Measurements from ENCODE around the gene PPP2R3B.

Gene PPP2R3B

DNA sequence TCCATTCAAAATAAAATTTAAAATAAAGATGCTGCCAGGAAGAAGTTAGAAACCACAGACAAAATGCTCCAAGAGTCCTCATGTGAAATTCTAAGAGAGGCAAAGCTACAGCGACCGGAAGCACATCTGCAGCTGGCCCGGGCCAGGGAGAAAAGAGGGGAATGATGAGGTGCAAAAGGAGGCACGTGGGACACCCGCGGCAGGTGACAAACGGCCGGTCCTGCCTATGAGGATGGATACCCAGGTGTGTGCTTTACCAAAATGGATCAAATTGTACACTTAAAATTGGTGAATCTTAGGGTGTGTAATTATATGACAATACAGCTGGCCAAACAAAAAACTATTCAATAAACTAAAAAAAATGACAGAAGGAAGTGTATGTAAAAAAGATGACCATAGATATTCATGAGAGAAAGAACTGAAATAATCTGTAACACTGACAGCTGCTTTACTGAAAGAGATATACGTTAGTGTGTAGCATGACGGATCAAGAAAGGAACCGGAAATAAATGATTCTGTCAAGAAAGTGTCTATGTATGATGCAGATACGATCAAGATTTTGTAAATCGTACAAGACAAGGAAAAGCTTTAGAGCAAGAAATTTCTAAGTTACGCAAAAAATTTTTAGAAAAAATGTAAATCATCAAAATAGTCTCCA is 29.5 kb downstream of the PPP2R3B start:
- peaks cover 20 to 47% (median 39%) of the 10 kb centered on the region in 3 donors for H3K36me3 ChIP-seq
- intact Hi-C loops (cut with DNase I; ENCODE audit: low total_unique reads) = no loop called here

DNA sequence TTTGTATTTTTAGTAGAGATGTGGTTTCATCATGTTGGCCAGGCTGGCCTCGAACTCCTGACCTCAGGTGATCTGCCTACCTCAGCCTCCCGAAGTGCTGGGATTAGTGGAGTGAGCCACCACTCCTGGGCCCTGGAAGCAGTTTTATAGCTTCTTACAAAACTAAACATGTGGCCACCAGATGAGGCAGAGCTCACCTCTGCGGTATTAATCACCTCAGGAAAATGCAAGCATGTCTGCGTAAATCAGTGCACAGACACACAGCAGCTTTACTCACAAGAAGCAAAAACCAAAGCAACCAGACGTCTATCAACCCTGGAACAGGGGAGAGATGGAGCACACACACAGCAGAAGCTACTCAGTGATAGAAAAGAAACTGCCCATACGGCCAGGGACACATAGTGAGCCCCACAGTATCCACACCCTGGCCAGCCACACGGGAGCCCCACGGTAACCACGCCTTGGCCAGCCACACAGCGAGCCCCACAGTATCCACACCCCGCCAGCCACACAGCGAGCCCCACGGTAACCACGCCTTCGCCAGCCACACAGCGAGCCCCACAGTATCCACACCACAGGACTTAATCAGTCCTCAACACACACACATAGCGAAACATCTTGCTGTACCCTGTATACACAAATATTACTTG is 30.2 kb downstream of the PPP2R3B start:
- DNase-seq = peak in 1 of 2 donors; percentile 7
- Histone ChIP-seq H3K36me3 (peaks cover 20 to 46% (median 34%) of the 10 kb centered on the region in 3 donors), H3K4me1 (no peaks in the 10 kb centered on the region), H3K27ac (no peak overlapping the region), H3K4me3 (no peak overlapping the region), H3K27me3 (no peaks in the 10 kb centered on the region), H3K9me3 (peaks cover 0 to 22% (median 19%) of the 10 kb centered on the region in 3 donors)
- TF ChIP-seq, protein P1, sequence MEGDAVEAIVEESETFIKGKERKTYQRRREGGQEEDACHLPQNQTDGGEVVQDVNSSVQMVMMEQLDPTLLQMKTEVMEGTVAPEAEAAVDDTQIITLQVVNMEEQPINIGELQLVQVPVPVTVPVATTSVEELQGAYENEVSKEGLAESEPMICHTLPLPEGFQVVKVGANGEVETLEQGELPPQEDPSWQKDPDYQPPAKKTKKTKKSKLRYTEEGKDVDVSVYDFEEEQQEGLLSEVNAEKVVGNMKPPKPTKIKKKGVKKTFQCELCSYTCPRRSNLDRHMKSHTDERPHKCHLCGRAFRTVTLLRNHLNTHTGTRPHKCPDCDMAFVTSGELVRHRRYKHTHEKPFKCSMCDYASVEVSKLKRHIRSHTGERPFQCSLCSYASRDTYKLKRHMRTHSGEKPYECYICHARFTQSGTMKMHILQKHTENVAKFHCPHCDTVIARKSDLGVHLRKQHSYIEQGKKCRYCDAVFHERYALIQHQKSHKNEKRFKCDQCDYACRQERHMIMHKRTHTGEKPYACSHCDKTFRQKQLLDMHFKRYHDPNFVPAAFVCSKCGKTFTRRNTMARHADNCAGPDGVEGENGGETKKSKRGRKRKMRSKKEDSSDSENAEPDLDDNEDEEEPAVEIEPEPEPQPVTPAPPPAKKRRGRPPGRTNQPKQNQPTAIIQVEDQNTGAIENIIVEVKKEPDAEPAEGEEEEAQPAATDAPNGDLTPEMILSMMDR (IDR thresholded peaks at IDR 0.05) = no peak
- intact Hi-C loops (cut with DNase I; ENCODE audit: low total_unique reads) = no loop called here

More for the DNA sequence above, 29.5 kb downstream of the PPP2R3B start:
- peak in 1 of 2 donors; percentile 3 for DNase-seq
- peaks cover 0 to 22% (median 19%) of the 10 kb centered on the region in 3 donors for H3K9me3 ChIP-seq
- TF ChIP-seq, protein P1 (IDR thresholded peaks at IDR 0.05) = no peak
- no peaks in the 10 kb centered on the region for H3K27me3 ChIP-seq
- no peak overlapping the region for H3K27ac ChIP-seq
- no peaks in the 10 kb centered on the region for H3K4me1 ChIP-seq
- no peak overlapping the region for H3K4me3 ChIP-seq

DNA sequence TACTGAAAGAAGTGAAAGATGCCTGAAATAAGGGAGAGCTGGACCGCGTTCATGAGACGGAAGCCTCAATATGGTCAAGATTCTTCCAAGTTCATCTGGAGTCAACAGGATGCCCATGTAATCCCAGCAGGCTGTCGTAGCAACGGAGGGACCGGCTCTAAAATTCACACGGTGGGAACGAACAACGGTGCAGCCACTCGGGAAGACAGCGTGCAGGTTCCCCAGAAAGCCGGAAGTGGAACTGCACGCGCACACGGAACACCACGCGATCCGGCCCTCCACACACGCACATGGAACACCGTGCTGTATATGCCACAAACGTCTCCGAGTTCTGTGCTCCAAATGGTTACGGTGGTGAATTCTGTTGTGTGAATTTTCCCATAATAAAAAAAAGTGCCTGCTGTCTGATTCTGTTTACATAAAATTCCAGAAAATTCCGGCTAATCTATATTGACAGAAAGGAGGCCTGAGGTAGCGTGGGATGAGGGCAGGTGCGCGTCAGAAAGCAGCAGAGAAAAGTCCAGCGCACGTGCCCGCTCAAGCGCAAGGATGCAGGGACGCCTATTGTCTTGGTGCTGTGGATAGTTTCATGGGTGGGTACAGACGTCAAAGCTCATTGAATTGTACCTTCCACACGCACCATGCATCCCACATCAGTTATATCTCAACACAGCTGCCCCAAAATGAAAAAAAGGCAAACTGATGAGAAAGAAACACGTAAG is 31.2 kb downstream of the PPP2R3B start:
- intact Hi-C loops (cut with DNase I; ENCODE audit: low total_unique reads) = no loop called here
- Histone ChIP-seq H3K4me1 (no peaks in the 10 kb centered on the region), H3K27me3 (no peaks in the 10 kb centered on the region), H3K4me3 (no peak overlapping the region), H3K36me3 (peaks cover 11 to 36% (median 23%) of the 10 kb centered on the region in 3 donors), H3K9me3 (peaks cover 0 to 17% (median 11%) of the 10 kb centered on the region in 3 donors), H3K27ac (no peak overlapping the region)
- peak in 1 of 2 donors; percentile 29 for DNase-seq
- TF ChIP-seq, protein P1 (IDR thresholded peaks at IDR 0.05) = no peak

DNA sequence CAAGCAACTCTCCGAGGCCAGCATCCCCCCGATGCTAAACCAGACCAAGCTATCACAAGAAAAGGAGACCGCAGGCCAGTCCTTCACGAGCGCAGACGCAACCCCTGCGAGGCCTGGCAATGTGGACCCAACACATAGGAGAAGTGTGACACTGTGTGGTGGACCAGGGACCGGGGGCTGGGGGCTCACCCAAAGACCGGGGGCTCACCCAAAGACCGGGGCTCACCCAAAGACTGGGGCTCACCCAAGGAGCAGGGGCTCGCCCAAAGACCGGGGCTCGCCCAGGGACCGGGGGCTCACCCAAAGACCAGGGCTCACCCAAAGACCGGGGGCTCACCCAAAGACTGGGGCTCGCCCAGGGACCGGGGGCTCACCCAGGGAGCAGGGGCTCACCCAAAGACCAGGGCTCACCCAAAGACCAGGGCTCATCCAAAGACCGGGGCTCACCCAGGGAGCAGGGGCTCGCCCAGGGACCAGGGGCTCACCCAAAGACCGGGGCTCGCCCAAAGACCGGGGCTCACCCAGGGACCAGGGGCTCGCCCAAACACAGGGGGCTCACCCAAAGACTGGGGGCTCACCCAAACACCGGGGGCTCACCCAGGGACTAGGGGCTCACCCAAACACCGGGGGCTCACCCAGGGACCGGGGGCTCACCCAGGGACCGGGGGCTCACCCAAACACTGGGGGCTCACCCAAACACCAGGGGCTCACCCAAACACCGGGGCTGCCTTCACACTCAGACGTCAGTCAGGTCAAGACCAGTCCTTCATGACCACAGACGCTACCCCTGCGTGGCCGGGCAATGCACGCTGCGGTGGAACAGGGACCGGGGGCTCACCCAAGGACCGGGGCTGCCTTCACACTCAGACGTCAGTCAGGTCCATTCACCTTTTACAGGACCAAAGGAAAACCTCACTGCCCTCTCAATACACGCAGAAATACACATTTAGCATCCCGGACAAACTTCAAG is 32.9 kb downstream of the PPP2R3B start:
- Histone ChIP-seq H3K36me3 (peaks cover 0 to 19% (median 7%) of the 10 kb centered on the region in 3 donors), H3K27me3 (no peaks in the 10 kb centered on the region), H3K4me1 (no peaks in the 10 kb centered on the region), H3K9me3 (peaks cover 0 to 4% (median 0%) of the 10 kb centered on the region in 3 donors), H3K4me3 (no peak overlapping the region), H3K27ac (no peak overlapping the region)
- TF ChIP-seq, protein P1 (IDR thresholded peaks at IDR 0.05) = no peak
- intact Hi-C loops (cut with DNase I; ENCODE audit: low total_unique reads) = no loop called here
- DNase-seq = peak in 1 of 2 donors; percentile 19

Data from tibial artery (tissue), 4 donors.